GM19351 (cell line): ENCODE results near the gene TENM4.
A peak's percentile ranks its signal among the peaks of the same experiment; 100 is the strongest.

ENCODE experiments used
- ATAC-seq: cut with Tn5 transposase; IDR thresholded peaks from one replicate; pipeline ENCODE4 v1.9.1; 2021; ENCODE audit warnings: mild to moderate bottlenecking, moderate library complexity; ENCODE audit not compliant: unreplicated experiment

Gene TENM4

GRCh38 chr11:78657968-78658839 is 782.6 kb downstream of the TENM4 start:
- no peak for ATAC-seq

- no peak for ATAC-seq
Measured at GRCh38 chr11:78657441-78657840, 783.4 kb downstream of the TENM4 start.

GRCh38 chr11:78656984-78657383 is 783.8 kb downstream of the TENM4 start:
- no peak for ATAC-seq

GRCh38 chr11:78656327-78656726 is 784.5 kb downstream of the TENM4 start:
- ATAC-seq: no peak

GRCh38 chr11:78655561-78655960 is 785.3 kb downstream of the TENM4 start:
- no peak for ATAC-seq

- no peak for ATAC-seq
Measured at GRCh38 chr11:78654866-78655265, 786.0 kb downstream of the TENM4 start.

GRCh38 chr11:78654071-78654470 is 786.8 kb downstream of the TENM4 start:
- ATAC-seq: no peak

GRCh38 chr11:78653294-78653909 is 787.4 kb downstream of the TENM4 start:
- ATAC-seq: no peak

- ATAC-seq: no peak
Measured at GRCh38 chr11:78652843-78653239, 788.0 kb downstream of the TENM4 start.

- ATAC-seq: no peak
Measured at GRCh38 chr11:78651923-78652842, 788.6 kb downstream of the TENM4 start.

GRCh38 chr11:78651136-78651775 is 789.6 kb downstream of the TENM4 start:
- no peak for ATAC-seq

- ATAC-seq: no peak
Measured at GRCh38 chr11:78649361-78650215, 791.2 kb downstream of the TENM4 start.

GRCh38 chr11:78647986-78648875 is 792.6 kb downstream of the TENM4 start:
- no peak for ATAC-seq

GRCh38 chr11:78647266-78647915 is 793.4 kb downstream of the TENM4 start:
- no peak for ATAC-seq

- peak; percentile 70 for ATAC-seq
Measured at GRCh38 chr11:78646564-78647185, 794.2 kb downstream of the TENM4 start.

- ATAC-seq: peak; percentile 86
Measured at GRCh38 chr11:78645226-78646202, 795.3 kb downstream of the TENM4 start.

- ATAC-seq: no peak
Measured at GRCh38 chr11:78643676-78644056, 797.2 kb downstream of the TENM4 start.
